ENCODE measurements around the gene TTLL4.
A peak's percentile ranks its signal among the peaks of the same experiment; 100 is the strongest.

TTLL4 gene

GRCh38 chr2:218710687-218711549 lies at the start of gene TTLL4:
TTLL4 (plus strand) TSS chr2:218710835; CDS start chr2:218737677, 26,842 bp downstream.
- DNase-seq = peak; percentile 97 to 99

GRCh38 chr2:218662377-218662776 lies 48.3 kb upstream of the TTLL4 start:
- no peak for DNase-seq

GRCh38 chr2:218662827-218663226 lies 47.8 kb upstream of the TTLL4 start:
- DNase-seq = no peak

GRCh38 chr2:218663901-218664300 lies 46.7 kb upstream of the TTLL4 start:
- no peak for DNase-seq

GRCh38 chr2:218664653-218665052 lies 46.0 kb upstream of the TTLL4 start:
- DNase-seq = no peak

GRCh38 chr2:218671097-218671653 lies 39.5 kb upstream of the TTLL4 start:
- DNase-seq = no peak

GRCh38 chr2:218671654-218672566 lies 38.7 kb upstream of the TTLL4 start, which contains the start of the genes RNF25 and STK36:
RNF25 (minus strand) TSS chr2:218672002; CDS start chr2:218671970, 32 bp downstream.
STK36 (plus strand) TSS chr2:218672086; CDS start chr2:218672830, 744 bp downstream.
- DNase-seq = peak; percentile 71 to 72

GRCh38 chr2:218679119-218679518 lies 31.5 kb upstream of the TTLL4 start:
- no peak for DNase-seq

GRCh38 chr2:218680061-218680460 lies 30.6 kb upstream of the TTLL4 start:
- no peak for DNase-seq

- peak in 1 of 2 experiments; percentile 12 for DNase-seq
Measured at GRCh38 chr2:218687400-218688060, 23.1 kb upstream of the TTLL4 start.

GRCh38 chr2:218691234-218691633 lies 19.4 kb upstream of the TTLL4 start:
- no peak for DNase-seq

- DNase-seq = no peak
Measured at GRCh38 chr2:218694405-218695145, 16.1 kb upstream of the TTLL4 start.

- DNase-seq = no peak
Measured at GRCh38 chr2:218698885-218699284, 11.8 kb upstream of the TTLL4 start.

GRCh38 chr2:218701806-218702205 lies 8.8 kb upstream of the TTLL4 start:
- DNase-seq = no peak

- no peak for DNase-seq
Measured at GRCh38 chr2:218703341-218703740, 7.3 kb upstream of the TTLL4 start.

- DNase-seq = no peak
Measured at GRCh38 chr2:218708086-218708485, 2.5 kb upstream of the TTLL4 start.

GRCh38 chr2:218709908-218710307 lies 727 bp upstream of the TTLL4 start:
- no peak for DNase-seq

GRCh38 chr2:218710334-218710686 lies 325 bp upstream of the TTLL4 start:
- no peak for DNase-seq

GRCh38 chr2:218711550-218711929 lies 905 bp downstream of the TTLL4 start:
- no peak for DNase-seq

GRCh38 chr2:218713922-218714321 lies 3.3 kb downstream of the TTLL4 start:
- DNase-seq = no peak

GRCh38 chr2:218716070-218716469 lies 5.4 kb downstream of the TTLL4 start:
- DNase-seq = no peak

- no peak for DNase-seq
Measured at GRCh38 chr2:218717262-218717661, 6.6 kb downstream of the TTLL4 start.

Data from activated CD4-positive, alpha-beta T cell treated with anti-CD3 and anti-CD28 coated beads, Interleukin-2, amount 50 U/mL, for 4 hours (primary cell).